HepG2 (cell line): ENCODE results near the gene PPDPF. TPM values are rescaled to one million over a fixed set of nuclear protein-coding genes. Genes with fewer than 3 reads are reported as not detected.

Experiments
- ATAC-seq: fragments of 200-7000 bp; cut with Tn5 transposase; 3 replicates; pipeline ENCODE4 v1.9.1; 2020; ENCODE audit warnings: mild to moderate bottlenecking, moderate library complexity
- BruUV-seq: library from RNA; stranded (reverse); fragments of 400-500 nt; replicated peaks from 2 replicates; lab custom pipeline; 2021; lab: Mats Ljungman, UMichigan
- CTCF ChIA-PET: fragments of 300-600 bp; formaldehyde crosslinking; extraction: SDS; loops from one replicate; lab custom pipeline; 2021; ENCODE audit warnings: low total read pairs, inconsistent platforms, low intra/inter-chr PET ratio; lab: Yijun Ruan, JAX
- POLR2A ChIA-PET: fragments of 350-600 bp; sonication (Branson Sonifier 250); formaldehyde crosslinking; loops from one replicate; lab custom pipeline; 2020; ENCODE audit warnings: antibody characterized with exemption, inconsistent platforms; lab: Yijun Ruan, JAX
- DNase-seq: peaks from one replicate; pipeline ENCODE4 v3.0.0-alpha.2; 2015; ENCODE audit warnings: low spot score
- FAIRE-seq: peaks from 3 replicates; lab custom pipeline; 2011; peaks lifted over from hg19 to GRCh38; lab: Jason Lieb, UNC
- H2AFZ ChIP-seq: one replicate; pipeline ENCODE4 v1.6.1; 2011; ENCODE audit warnings: low read length, inconsistent platforms
- H3K27ac ChIP-seq: fragments of 300-600 bp; 3 replicates; pipeline ENCODE4 v1.8.0; 2011; ENCODE audit warnings: mixed run types, mild to moderate bottlenecking, mixed read lengths, low read length, inconsistent platforms; ENCODE audit not compliant: insufficient read depth; ENCODE audit errors: extremely low read length
- H3K27me3 ChIP-seq, 2 experiments: fragments of 200-600 bp in 1 of 2; 2 replicates in 1 of 2; 3 replicates in 1 of 2; pipeline versions ENCODE4 v1.6.0 to v1.8.0; 2011; ENCODE audit warnings: low read length in 2 of 2, mild to moderate bottlenecking in 2 of 2, moderate library complexity in 2 of 2, inconsistent platforms in 1 of 2; ENCODE audit not compliant: insufficient read depth in 2 of 2, control insufficient read depth in 1 of 2
- H3K36me3 ChIP-seq, 2 experiments: fragments of 200-600 bp in 1 of 2; replicated peaks in 1 of 2; 2 replicates in 1 of 2; 3 replicates in 1 of 2; pipeline versions ENCODE4 v1.5.1 to v1.8.0; 2011; ENCODE audit warnings: low read length in 2 of 2, inconsistent platforms in 1 of 2; ENCODE audit not compliant: insufficient read depth in 2 of 2, control insufficient read depth in 1 of 2
- H3K4me1 ChIP-seq: 2 replicates; pipeline ENCODE4 v1.5.1; 2012; ENCODE audit warnings: low read length, inconsistent platforms; ENCODE audit not compliant: insufficient read depth
- H3K4me2 ChIP-seq: 2 replicates; pipeline ENCODE4 v1.6.0; 2011; ENCODE audit warnings: low read depth, low read length, inconsistent platforms
- H3K4me3 ChIP-seq, 3 experiments: fragments of 200-600 bp in 1 of 3; sonication (generic), shearing (Covaris generic) in 1 of 3; replicated peaks in 1 of 3; 2 replicates each; pipeline ENCODE4 v1.5.1; 2011 to 2016; ENCODE audit warnings: low read length in 3 of 3, inconsistent platforms in 2 of 3, low read depth in 2 of 3, mild to moderate bottlenecking in 2 of 3, control low read depth in 1 of 3, mixed read lengths in 1 of 3; ENCODE audit not compliant: insufficient read depth in 1 of 3
- H3K79me2 ChIP-seq: one replicate; pipeline ENCODE4 v1.6.1; 2011; ENCODE audit warnings: low read length, inconsistent platforms; ENCODE audit not compliant: insufficient read depth
- H3K9ac ChIP-seq: 2 replicates; pipeline ENCODE4 v1.6.0; 2011; ENCODE audit warnings: mild to moderate bottlenecking, low read depth, low read length, inconsistent platforms; ENCODE audit not compliant: insufficient read depth
- H3K9me3 ChIP-seq: 2 replicates; pipeline ENCODE4 v1.5.1; 2012; ENCODE audit warnings: mild to moderate bottlenecking, low read length
- H4K20me1 ChIP-seq: 2 replicates; pipeline ENCODE4 v1.6.0; 2011; ENCODE audit warnings: inconsistent platforms, mild to moderate bottlenecking, low read length, moderate library complexity; ENCODE audit not compliant: insufficient read depth
- ARHGAP35 ChIP-seq: sonication (generic); formaldehyde crosslinking; IDR thresholded peaks from 2 replicates; pipeline ENCODE4 v1.9.0; 2022; ENCODE audit warnings: mild to moderate bottlenecking, inconsistent platforms, moderate library complexity, missing genetic modification reagents, borderline replicate concordance
- EHMT2 ChIP-seq: fragments of 200-600 bp; sonication (generic); IDR thresholded peaks from 2 replicates; pipeline ENCODE4 v1.7.0; 2017; ENCODE audit warnings: antibody characterized with exemption, low read depth, low read length, borderline replicate concordance
- FOXO1 ChIP-seq: sonication (generic); formaldehyde crosslinking; IDR thresholded peaks from 2 replicates; pipeline ENCODE4 v1.4.0; 2020; ENCODE audit warnings: missing genetic modification reagents
- MIER2 ChIP-seq: IDR thresholded peaks from 2 replicates; pipeline ENCODE4 v1.6.1; 2016; ENCODE audit warnings: missing biosample characterization, missing genetic modification reagents
- NFE2 ChIP-seq: sonication (generic); formaldehyde crosslinking; IDR thresholded peaks from 2 replicates; pipeline ENCODE4 v1.4.0; 2020; ENCODE audit warnings: missing genetic modification reagents
- NFIC ChIP-seq: IDR thresholded peaks from 2 replicates; pipeline ENCODE4 v1.6.1; 2012; ENCODE audit warnings: mild to moderate bottlenecking, low read length, inconsistent platforms
- NR2F6 ChIP-seq, 2 experiments: IDR thresholded peaks; 2 replicates each; pipeline ENCODE4 v1.6.1; 2016; ENCODE audit warnings: antibody characterized with exemption in 1 of 2, mild to moderate bottlenecking in 1 of 2
- NRL ChIP-seq: sonication (generic); formaldehyde crosslinking; IDR thresholded peaks from 2 replicates; pipeline ENCODE4 v1.5.0; 2020; ENCODE audit warnings: missing genetic modification reagents, mild to moderate bottlenecking, moderate library complexity, borderline replicate concordance
- SKI ChIP-seq: fragments of 450-650 bp; IDR thresholded peaks from one replicate; pipeline ENCODE4 v1.6.1; 2018; ENCODE audit warnings: mild to moderate bottlenecking; ENCODE audit not compliant: partially characterized antibody
- SMARCE1 ChIP-seq: fragments of 450-650 bp; IDR thresholded peaks from 2 replicates; pipeline ENCODE4 v1.6.1; 2017; ENCODE audit warnings: borderline replicate concordance
- THAP8 ChIP-seq: sonication (generic); formaldehyde crosslinking; IDR thresholded peaks from 2 replicates; pipeline ENCODE4 v1.5.1; 2020; ENCODE audit warnings: missing genetic modification reagents, mild to moderate bottlenecking, borderline replicate concordance
- XBP1 ChIP-seq: sonication (generic); formaldehyde crosslinking; IDR thresholded peaks from 2 replicates; pipeline ENCODE4 v1.5.0; 2020; ENCODE audit warnings: missing genetic modification reagents
- ZFP36 ChIP-seq: fragments of 150-350 bp; IDR thresholded peaks from 2 replicates; pipeline ENCODE4 v1.6.1; 2018; ENCODE audit warnings: borderline replicate concordance, low read length, low read depth; ENCODE audit not compliant: partially characterized antibody
- ZGPAT ChIP-seq: IDR thresholded peaks from 2 replicates; pipeline ENCODE4 v1.6.1; 2016; ENCODE audit warnings: mild to moderate bottlenecking
- ZNF253 ChIP-seq: sonication (generic); formaldehyde crosslinking; IDR thresholded peaks from 2 replicates; pipeline ENCODE4 v1.8.0; 2022; ENCODE audit warnings: mild to moderate bottlenecking, missing genetic modification reagents, borderline replicate concordance
- ZNF296 ChIP-seq: sonication (generic); formaldehyde crosslinking; conservative IDR thresholded peaks from 2 replicates; pipeline ENCODE4 v1.5.0; 2020; ENCODE audit warnings: mild to moderate bottlenecking, missing genetic modification reagents
- ZNF362 ChIP-seq: sonication (generic); formaldehyde crosslinking; IDR thresholded peaks from 2 replicates; pipeline ENCODE4 v1.4.0; 2020; ENCODE audit warnings: missing genetic modification reagents, mild to moderate bottlenecking, borderline replicate concordance
- ZNF549 ChIP-seq: sonication (generic); formaldehyde crosslinking; IDR thresholded peaks from 2 replicates; pipeline ENCODE4 v1.5.0; 2020; ENCODE audit warnings: missing genetic modification reagents
- ZNF558 ChIP-seq: sonication (generic); formaldehyde crosslinking; IDR thresholded peaks from 2 replicates; pipeline ENCODE4 v1.9.0; 2022; ENCODE audit warnings: mild to moderate bottlenecking, missing genetic modification reagents, borderline replicate concordance
- ZNF660 ChIP-seq: sonication (generic); formaldehyde crosslinking; IDR thresholded peaks from 2 replicates; pipeline ENCODE4 v1.5.1; 2020; ENCODE audit warnings: mild to moderate bottlenecking, low read depth, missing genetic modification reagents, borderline replicate concordance
- ZNF749 ChIP-seq: sonication (generic); formaldehyde crosslinking; IDR thresholded peaks from 2 replicates; pipeline ENCODE4 v1.8.0; 2022; ENCODE audit warnings: mild to moderate bottlenecking, missing genetic modification reagents, moderate library complexity, borderline replicate concordance
- WGBS: methylation state at CpG from one replicate; pipeline ENCODE4 v1.1.6; 2017; ENCODE audit warnings: low lambda C conversion rate; 5-methylcytosine and 5-hydroxymethylcytosine counted together
- in situ Hi-C: cut with HindIII; loops from 2 replicates; pipeline ENCODE4 v1.10.0; 2017; ENCODE audit warnings: low pct_unique_long_range_greater_than_20kb; ENCODE audit not compliant: extremely low pct_ligation_motif_present
- intact Hi-C: fragments of 100-400 bp; cut with micrococcal nuclease; formaldehyde crosslinking; loops from one replicate; pipeline ENCODE4 v1.10.0; 2022; ENCODE audit not compliant: unreplicated experiment
- polyA plus RNA-seq, 8 experiments: library from polyadenylated mRNA; depleted of rRNA in 3 of 8; stranded (reverse) in 7 of 8; unstranded in 1 of 8; fragments of >200 nt; fragmentation: Illumina TruSeq in 4 of 8; extraction: Trizol in 4 of 8; gene quantifications; 2 replicates each; pipeline versions ENCODE4 v1.2.1 to v1.2.3, GENCODE V29; 2011 to 2016; ENCODE audit warnings: low read depth in 4 of 8, missing spikeins in 1 of 8, mixed read lengths in 1 of 8; ENCODE audit not compliant: insufficient read depth in 1 of 8
- total RNA-seq, 5 experiments: library from RNA; depleted of rRNA; stranded (reverse); fragments of >200 nt; fragmentation: Illumina TruSeq; extraction: Trizol; gene quantifications; 2 replicates each; pipeline ENCODE4 v1.2.3, GENCODE V29; 2016; ENCODE audit warnings: low read depth in 1 of 5
- TF ChIP-seq, protein P1 (sequence below): sonication (generic); formaldehyde crosslinking; IDR thresholded peaks from 2 replicates; pipeline ENCODE4 v1.4.0; 2020; ENCODE audit warnings: low read depth, mild to moderate bottlenecking, missing genetic modification reagents

PPDPF gene
- total and polyA plus RNA-seq, 2 of the 13 experiments (the other 11 are each of a cell fraction or from before 2014, with no cell fraction given): 1.8 to 7.0 TPM

- in situ Hi-C loops: no loop called here
- H2AFZ ChIP-seq: no peak overlapping the region
- CTCF ChIA-PET: no interaction called here
- FAIRE-seq (no peak), ATAC-seq (peak; percentile 27), DNase-seq (no peak)
- no peak overlapping the region for H3K27ac ChIP-seq
- WGBS: 26% methylated on average over 16 of the region's 16 CpGs
- peaks cover 29 to 84% of the 10 kb centered on the region in 2 experiments for H3K27me3 ChIP-seq
- H3K9me3 ChIP-seq: no peaks in the 10 kb centered on the region
- H4K20me1 ChIP-seq: no peaks in the 10 kb centered on the region; the same call in 1 of the 2 replicates
- H3K9ac ChIP-seq: no peak overlapping the region
- H3K4me3 ChIP-seq: no peak overlapping the region
- no TSS peak for BruUV-seq
- H3K4me2 ChIP-seq: no peak overlapping the region
- H3K36me3 ChIP-seq: no peaks in the 10 kb centered on the region
- no peaks in the 10 kb centered on the region for H3K79me2 ChIP-seq
- POLR2A ChIA-PET: no interaction called here
- intact Hi-C loops: no loop called here
- H3K4me1 ChIP-seq: no peaks in the 10 kb centered on the region
- peak; percentile 90 for TF ChIP-seq MIER2 (CRISPR knock-in tag)
- no peak for TF ChIP-seq ZNF362 (CRISPR knock-in tag)
- TF ChIP-seq SKI: no peak
- no peak for TF ChIP-seq ARHGAP35 (CRISPR knock-in tag)
- TF ChIP-seq, protein P1, sequence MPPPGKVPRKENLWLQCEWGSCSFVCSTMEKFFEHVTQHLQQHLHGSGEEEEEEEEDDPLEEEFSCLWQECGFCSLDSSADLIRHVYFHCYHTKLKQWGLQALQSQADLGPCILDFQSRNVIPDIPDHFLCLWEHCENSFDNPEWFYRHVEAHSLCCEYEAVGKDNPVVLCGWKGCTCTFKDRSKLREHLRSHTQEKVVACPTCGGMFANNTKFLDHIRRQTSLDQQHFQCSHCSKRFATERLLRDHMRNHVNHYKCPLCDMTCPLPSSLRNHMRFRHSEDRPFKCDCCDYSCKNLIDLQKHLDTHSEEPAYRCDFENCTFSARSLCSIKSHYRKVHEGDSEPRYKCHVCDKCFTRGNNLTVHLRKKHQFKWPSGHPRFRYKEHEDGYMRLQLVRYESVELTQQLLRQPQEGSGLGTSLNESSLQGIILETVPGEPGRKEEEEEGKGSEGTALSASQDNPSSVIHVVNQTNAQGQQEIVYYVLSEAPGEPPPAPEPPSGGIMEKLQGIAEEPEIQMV (CRISPR knock-in tag): no peak
- TF ChIP-seq ZNF549 (CRISPR knock-in tag): no peak
- no peak for TF ChIP-seq NRL (CRISPR knock-in tag)
- TF ChIP-seq ZGPAT: no peak
- no peak for TF ChIP-seq NFIC
- TF ChIP-seq ZNF749 (CRISPR knock-in tag): no peak
- TF ChIP-seq ZNF558 (CRISPR knock-in tag): no peak
- no peak for TF ChIP-seq FOXO1 (CRISPR knock-in tag)
- no peak for TF ChIP-seq XBP1 (CRISPR knock-in tag)
- TF ChIP-seq ZNF660: no peak
- TF ChIP-seq EHMT2: 0 out of 2 replicates have a peak, but pooled peaks have one; percentile 27
- no peak for TF ChIP-seq ZFP36
- TF ChIP-seq THAP8 (CRISPR knock-in tag): no peak
- TF ChIP-seq NFE2 (CRISPR knock-in tag): no peak
- TF ChIP-seq ZNF296 (CRISPR knock-in tag): 0 out of 2 replicates have a peak, but pooled peaks have one; percentile 30
- 0 out of 2 replicates have a peak, but pooled peaks have one; percentile 32 for TF ChIP-seq ZNF253 (CRISPR knock-in tag)
- no peak for TF ChIP-seq SMARCE1
- no peak for TF ChIP-seq NR2F6 (IDR thresholded peaks at IDR 0.05)
- TF ChIP-seq NR2F6 (CRISPR knock-in tag; IDR thresholded peaks at IDR 0.05): no peak
Measured at GRCh38 chr20:63475209-63475608, 45.4 kb upstream of the PPDPF start.
